ENCODE measurements around the gene ERVW-1.

Gene ERVW-1

DNA sequence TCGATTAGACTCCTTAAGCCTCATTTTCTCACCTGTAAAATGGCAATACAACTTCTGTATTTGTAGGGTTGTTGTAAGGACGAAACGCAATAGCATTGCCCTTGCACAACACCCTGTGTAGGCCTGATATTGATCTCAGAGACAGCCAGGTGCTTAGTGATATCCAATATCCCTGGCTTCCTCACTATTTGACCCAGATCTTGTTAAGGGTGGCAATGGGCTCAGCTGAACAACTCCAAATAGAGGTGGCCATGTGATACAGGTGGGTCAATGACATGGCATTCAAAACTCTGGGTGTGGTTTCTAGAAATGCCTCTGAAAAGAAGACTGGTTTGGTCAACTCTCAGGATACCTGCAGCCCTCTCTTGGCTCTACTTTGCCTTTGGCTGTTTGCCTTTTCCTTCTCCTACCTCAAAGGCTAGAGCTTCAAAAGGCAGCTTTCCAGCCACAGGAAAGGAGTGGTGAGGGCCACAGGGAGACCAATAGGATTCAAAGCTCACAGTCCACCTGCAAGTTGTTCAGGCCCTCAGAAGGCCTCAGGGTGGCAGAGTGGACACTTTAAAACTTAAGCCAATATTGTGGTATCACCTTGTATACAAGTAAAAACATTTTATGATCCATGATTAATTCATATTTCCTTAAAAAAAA lies 45.3 kb downstream of the ERVW-1 start:
- no peak for TF ChIP-seq EZH2phosphoT487 (IDR thresholded peaks at IDR 0.05; ENCODE audit: borderline replicate concordance, low read length)
- TF ChIP-seq, protein P1, sequence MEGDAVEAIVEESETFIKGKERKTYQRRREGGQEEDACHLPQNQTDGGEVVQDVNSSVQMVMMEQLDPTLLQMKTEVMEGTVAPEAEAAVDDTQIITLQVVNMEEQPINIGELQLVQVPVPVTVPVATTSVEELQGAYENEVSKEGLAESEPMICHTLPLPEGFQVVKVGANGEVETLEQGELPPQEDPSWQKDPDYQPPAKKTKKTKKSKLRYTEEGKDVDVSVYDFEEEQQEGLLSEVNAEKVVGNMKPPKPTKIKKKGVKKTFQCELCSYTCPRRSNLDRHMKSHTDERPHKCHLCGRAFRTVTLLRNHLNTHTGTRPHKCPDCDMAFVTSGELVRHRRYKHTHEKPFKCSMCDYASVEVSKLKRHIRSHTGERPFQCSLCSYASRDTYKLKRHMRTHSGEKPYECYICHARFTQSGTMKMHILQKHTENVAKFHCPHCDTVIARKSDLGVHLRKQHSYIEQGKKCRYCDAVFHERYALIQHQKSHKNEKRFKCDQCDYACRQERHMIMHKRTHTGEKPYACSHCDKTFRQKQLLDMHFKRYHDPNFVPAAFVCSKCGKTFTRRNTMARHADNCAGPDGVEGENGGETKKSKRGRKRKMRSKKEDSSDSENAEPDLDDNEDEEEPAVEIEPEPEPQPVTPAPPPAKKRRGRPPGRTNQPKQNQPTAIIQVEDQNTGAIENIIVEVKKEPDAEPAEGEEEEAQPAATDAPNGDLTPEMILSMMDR (IDR thresholded peaks at IDR 0.05; ENCODE audit: low read depth, low read length, poor library complexity, severe bottlenecking) = no peak
- Histone ChIP-seq H3K36me3 (ENCODE audit: control insufficient read depth, low read length) (no peaks in the 10 kb centered on the region), H3K4me1 (ENCODE audit: control insufficient read depth, low read length) (no peaks in the 10 kb centered on the region), H3F3A (ENCODE audit: control insufficient read depth, insufficient read depth) (no peaks in the 10 kb centered on the region), H3K9me2 (replicated peaks; ENCODE audit: control insufficient read depth, low read length) (no peaks in the 10 kb centered on the region), H3K9me3 (ENCODE audit: control insufficient read depth, insufficient read depth, low read length) (no peaks in the 10 kb centered on the region), H3K27me3 (ENCODE audit: control insufficient read depth, low read length) (no peaks in the 10 kb centered on the region), H4K20me1 (ENCODE audit: control insufficient read depth, insufficient read depth, low read depth, low read length) (no peaks in the 10 kb centered on the region), H3K27ac (ENCODE audit: low read depth, low read length) (no peak overlapping the region), H3K4me3 (ENCODE audit: low read length) (no peak overlapping the region), H3K4me2 (ENCODE audit: low read length) (no peak overlapping the region), H3K79me2 (ENCODE audit: control insufficient read depth, low read length) (no peaks in the 10 kb centered on the region)

DNA sequence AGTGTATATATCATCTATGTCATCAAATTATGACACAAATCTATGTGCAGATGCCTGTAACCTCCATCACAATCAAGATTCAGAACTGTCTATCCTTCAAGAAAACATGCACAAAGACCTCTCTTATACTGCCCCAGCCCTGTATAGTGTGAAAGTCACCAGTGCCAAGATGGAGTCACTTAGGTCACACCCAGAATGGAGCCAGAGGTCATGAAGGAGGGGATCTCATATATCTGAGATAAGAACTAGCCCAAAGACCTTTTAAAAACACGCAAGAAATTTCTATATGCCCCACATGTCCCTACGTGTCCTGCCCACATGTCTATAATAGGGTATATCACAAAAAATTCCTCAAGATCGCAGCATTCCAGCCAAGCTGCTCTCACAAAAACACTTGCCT lies 50.6 kb downstream of the ERVW-1 start:
- TF ChIP-seq EZH2phosphoT487 (IDR thresholded peaks at IDR 0.05; ENCODE audit: borderline replicate concordance, low read length) = no peak
- TF ChIP-seq, protein P1 (IDR thresholded peaks at IDR 0.05; ENCODE audit: low read depth, low read length, poor library complexity, severe bottlenecking) = no peak
- H3K36me3 ChIP-seq (ENCODE audit: control insufficient read depth, low read length) = no peaks in the 10 kb centered on the region
- H3K27me3 ChIP-seq (ENCODE audit: control insufficient read depth, low read length) = 0 out of 2 replicates have a peak, but pooled peaks cover 3% of the 10 kb centered on the region
- no peak overlapping the region for H3K27ac ChIP-seq (ENCODE audit: low read depth, low read length)
- no peak overlapping the region for H3K4me3 ChIP-seq (ENCODE audit: low read length)
- no peak overlapping the region for H3K4me2 ChIP-seq (ENCODE audit: low read length)
- peaks cover 16% of the 10 kb centered on the region for H3K4me1 ChIP-seq (ENCODE audit: control insufficient read depth, low read length)
- no peaks in the 10 kb centered on the region for H3F3A ChIP-seq (ENCODE audit: control insufficient read depth, insufficient read depth)
- no peaks in the 10 kb centered on the region for H3K9me3 ChIP-seq (ENCODE audit: control insufficient read depth, insufficient read depth, low read length)
- H3K9me2 ChIP-seq (replicated peaks; ENCODE audit: control insufficient read depth, low read length) = no peaks in the 10 kb centered on the region
- H3K79me2 ChIP-seq (ENCODE audit: control insufficient read depth, low read length) = no peaks in the 10 kb centered on the region
- no peaks in the 10 kb centered on the region for H4K20me1 ChIP-seq (ENCODE audit: control insufficient read depth, insufficient read depth, low read depth, low read length)

DNA sequence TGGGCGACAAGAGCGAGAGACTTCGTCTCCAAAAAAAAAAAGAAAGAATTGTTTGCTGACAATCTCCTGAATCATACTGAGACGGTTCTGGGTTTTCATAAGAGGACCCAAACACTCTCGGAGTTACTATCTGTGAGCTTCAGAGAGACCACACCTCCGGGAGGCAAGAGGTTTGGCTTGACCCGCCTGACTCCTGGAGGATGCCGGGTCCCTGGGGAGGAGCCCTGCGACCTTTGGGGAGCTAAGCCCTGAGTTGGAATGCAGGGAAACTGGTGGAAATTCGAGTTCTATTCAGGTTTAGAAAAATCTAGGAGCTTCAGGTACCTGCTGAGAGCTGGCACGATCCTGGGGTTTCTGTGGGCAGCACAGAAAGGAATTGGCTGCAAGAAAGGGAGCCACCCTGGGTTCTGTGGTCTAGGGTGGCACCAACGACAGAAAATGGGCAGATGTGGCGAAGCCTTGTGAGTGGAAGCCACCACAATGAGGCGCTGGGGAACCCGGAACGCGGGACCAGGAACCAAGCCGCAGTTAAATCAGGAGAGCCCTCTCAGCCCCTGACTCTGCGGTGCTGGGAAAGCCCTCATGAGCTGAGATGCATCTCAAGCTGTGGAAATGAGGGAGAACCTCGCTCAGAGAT lies 52.3 kb downstream of the ERVW-1 start:
- H3K79me2 ChIP-seq (ENCODE audit: control insufficient read depth, low read length) = no peaks in the 10 kb centered on the region
- H3K4me3 ChIP-seq (ENCODE audit: low read length) = no peak overlapping the region
- TF ChIP-seq, protein P1 (IDR thresholded peaks at IDR 0.05; ENCODE audit: low read depth, low read length, poor library complexity, severe bottlenecking) = no peak
- TF ChIP-seq EZH2phosphoT487 (IDR thresholded peaks at IDR 0.05; ENCODE audit: borderline replicate concordance, low read length) = no peak
- no peaks in the 10 kb centered on the region for H3K9me2 ChIP-seq (replicated peaks; ENCODE audit: control insufficient read depth, low read length)
- no peaks in the 10 kb centered on the region for H4K20me1 ChIP-seq (ENCODE audit: control insufficient read depth, insufficient read depth, low read depth, low read length)
- no peak overlapping the region for H3K4me2 ChIP-seq (ENCODE audit: low read length)
- H3K9me3 ChIP-seq (ENCODE audit: control insufficient read depth, insufficient read depth, low read length) = no peaks in the 10 kb centered on the region
- no peaks in the 10 kb centered on the region for H3K36me3 ChIP-seq (ENCODE audit: control insufficient read depth, low read length)
- H3K27ac ChIP-seq (ENCODE audit: low read depth, low read length) = no peak overlapping the region
- 0 out of 2 replicates have a peak, but pooled peaks cover 3% of the 10 kb centered on the region for H3K27me3 ChIP-seq (ENCODE audit: control insufficient read depth, low read length)
- peaks cover 16% of the 10 kb centered on the region for H3K4me1 ChIP-seq (ENCODE audit: control insufficient read depth, low read length)
- H3F3A ChIP-seq (ENCODE audit: control insufficient read depth, insufficient read depth) = no peaks in the 10 kb centered on the region
